ENCODE results near the gene CANX.

CANX gene

DNA sequence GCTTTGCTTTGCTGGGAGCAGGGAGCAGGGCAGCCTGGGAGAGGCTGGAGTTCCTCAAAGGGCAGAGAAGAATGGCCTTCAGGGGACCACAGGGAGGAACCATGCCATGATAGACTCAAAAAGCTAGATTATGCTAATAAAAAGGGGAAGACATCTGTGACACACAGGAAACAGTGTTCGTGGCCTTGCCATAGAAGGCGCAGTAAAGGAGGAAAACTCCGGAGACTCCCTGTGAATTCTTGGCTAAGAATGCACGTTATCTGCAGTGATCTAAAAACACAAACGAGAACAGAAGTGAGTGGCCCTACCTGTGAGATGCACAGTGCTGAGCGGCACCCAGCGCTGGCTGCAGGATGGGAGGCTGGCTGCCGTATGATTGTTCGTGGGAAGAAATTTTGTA, 79.1 kb downstream of the CANX start:
- DNase-seq (ENCODE audit: low spot score): no peak

- DNase-seq (ENCODE audit: low spot score): no peak
Measured at GRCh38 chr5:179778591-179778990, 79.8 kb downstream of the CANX start.

DNA sequence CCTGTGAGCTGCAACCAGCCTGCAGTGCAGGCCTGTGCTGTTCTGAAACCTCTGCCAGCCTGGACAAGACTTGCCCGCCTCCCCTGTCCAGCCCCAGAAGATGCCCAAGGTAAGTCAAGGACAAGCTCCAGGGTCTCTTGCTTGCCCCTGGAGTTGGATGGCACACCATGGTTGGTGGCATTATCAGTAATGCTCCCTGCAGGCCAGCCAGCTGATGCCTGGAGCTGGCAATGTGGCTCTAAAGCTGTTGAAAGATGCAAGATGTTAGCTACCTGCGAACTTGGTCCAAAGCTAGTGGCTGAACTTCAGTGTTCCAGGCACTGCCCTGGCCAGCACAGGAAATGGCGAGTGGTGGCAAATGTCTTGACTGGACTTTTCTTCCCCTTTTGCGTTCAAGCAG, 81.1 kb downstream of the CANX start:
- DNase-seq (ENCODE audit: low spot score): no peak

DNA sequence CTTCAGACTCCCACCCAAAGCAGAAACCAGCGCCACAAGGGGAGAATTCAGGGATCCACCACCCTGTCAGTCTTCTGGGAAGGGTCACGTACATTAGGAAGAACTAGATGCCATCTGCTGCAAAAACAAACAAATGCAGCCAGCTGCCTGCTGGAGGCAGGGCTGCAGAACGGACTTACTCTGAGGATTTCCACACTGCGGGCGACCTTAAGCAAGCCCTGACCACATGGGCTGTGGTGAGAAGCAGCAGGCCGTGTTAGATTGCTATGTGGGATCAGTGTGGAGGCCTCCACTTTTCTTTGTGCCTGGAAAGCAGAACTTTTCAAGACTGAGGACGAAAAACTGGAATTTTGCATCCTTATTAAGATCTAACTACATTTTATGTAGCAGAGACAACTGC, 81.6 kb downstream of the CANX start:
- no peak for DNase-seq (ENCODE audit: low spot score)

Measured in SW480 (cell line).